ENCODE data around the gene TOGARAM1.

Gene TOGARAM1

DNA sequence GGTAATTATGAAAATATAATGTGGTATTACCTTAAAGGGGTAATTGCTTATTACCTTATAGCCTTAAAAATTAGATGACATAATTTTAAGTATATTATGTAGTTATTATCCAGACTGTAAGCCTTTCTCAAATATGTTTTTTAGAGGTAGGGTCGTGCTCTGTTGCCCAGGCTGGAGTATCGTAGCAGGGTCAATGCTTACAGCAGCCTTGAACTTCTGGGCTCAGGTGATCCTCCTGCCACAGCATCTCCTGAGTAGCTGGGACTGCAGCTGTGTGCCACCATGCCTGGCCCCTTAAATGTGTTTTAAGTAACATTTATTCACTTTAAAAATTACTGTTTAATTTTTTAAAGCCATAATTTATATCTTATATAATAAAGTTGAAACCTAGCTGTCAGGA lies 132.3 kb downstream of the TOGARAM1 start:
- no peak for DNase-seq (ENCODE audit: low read depth in 2 of 2)

DNA sequence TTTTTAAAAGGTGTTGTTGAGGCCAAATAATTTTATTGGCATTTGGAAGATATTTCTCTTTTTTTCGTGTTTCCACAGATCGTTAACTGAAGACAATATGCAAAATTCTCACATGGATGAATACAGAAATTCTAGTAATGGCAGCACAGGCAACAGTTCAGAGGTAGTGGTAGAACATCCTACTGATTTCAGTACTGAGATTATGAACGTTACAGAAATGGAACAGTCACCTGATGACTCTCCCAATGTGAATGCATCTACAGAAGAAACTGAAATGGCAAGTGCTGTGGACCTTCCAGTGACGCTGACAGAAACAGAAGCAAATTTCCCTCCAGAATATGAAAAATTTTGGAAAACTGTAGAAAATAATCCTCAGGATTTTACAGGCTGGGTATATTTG lies 133.2 kb downstream of the TOGARAM1 start:
- DNase-seq (ENCODE audit: low read depth in 2 of 2), result no peak

DNA sequence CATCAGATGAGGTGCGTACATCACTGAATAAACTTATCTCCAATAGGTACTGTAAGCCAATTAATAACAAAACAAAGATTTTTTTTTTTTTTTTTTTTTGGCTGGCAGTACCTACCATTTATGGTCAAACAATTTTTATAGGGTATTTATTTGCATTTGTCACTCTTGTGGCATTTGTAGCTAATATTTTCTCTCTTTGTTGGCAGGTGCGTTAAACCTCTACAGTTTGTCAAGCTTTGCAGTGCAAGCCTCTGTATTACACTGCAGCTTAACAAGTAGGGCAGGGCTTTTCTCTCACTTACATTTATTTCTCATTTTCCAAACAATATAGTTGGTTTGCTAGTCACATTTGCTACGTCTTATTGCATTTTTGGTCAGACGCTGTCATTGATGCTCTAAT lies 134.2 kb downstream of the TOGARAM1 start:
- no peak for DNase-seq (ENCODE audit: low read depth in 2 of 2)

- no peak for DNase-seq (ENCODE audit: low read depth in 2 of 2)
Observed at GRCh38 chr14:45103806-45104205, 141.8 kb downstream of the TOGARAM1 start.

- no peak for DNase-seq (ENCODE audit: low read depth in 2 of 2)
Observed at GRCh38 chr14:45104561-45104960, 142.6 kb downstream of the TOGARAM1 start.

GRCh38 chr14:45112896-45113781 lies 151.1 kb downstream of the TOGARAM1 start:
- DNase-seq (ENCODE audit: low read depth in 2 of 2), result no peak

DNA sequence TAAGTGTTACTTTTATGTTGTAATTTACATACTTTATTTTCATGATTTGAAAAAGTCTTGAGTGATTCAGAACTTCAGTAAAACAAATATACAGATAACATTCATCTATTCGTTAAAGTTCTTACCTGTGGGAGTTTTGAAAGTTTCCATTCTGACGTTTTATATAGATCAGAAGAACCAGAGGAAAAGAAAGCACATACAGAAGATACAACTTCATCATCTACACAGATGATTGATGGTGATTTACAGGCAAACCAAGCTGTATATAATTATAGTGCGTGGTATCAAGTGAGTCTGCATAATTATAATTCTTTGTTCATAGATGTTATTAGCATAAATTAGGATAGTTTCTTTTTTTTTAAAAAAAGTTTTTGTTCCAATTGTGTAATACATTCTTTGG lies 152.3 kb downstream of the TOGARAM1 start:
- no peak for DNase-seq (ENCODE audit: low read depth in 2 of 2)

- DNase-seq (ENCODE audit: low read depth in 2 of 2), result no peak
Observed at GRCh38 chr14:45118594-45118993, 156.6 kb downstream of the TOGARAM1 start.

DNA sequence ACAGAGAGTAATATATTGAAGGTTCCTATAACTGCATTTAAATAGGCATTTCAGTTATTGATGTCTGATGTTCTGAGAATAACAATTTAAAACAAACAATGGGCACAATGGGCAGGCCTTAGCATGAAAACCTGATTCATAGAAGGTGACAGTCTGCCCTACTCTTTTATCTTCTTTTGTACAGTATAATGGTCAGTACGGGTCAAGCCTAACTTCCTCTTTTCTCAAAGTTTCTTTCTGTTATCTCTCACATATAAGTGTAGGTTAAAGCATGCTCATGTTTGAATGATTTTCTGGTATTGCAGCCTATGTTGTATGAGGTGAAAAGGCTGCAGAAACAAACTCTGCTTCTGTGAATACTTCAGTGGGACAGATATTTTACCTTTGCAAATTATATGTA lies 158.1 kb downstream of the TOGARAM1 start:
- no peak for DNase-seq (ENCODE audit: low read depth in 2 of 2)

GRCh38 chr14:45123271-45123670 lies 161.3 kb downstream of the TOGARAM1 start:
- no peak for DNase-seq (ENCODE audit: low read depth in 2 of 2)
